HEK293 (cell line): ENCODE measurements around the gene IL16.

Experiments
- CTCF ChIA-PET: fragments of 350-600 bp; formaldehyde crosslinking; extraction: SDS; loops from one replicate; lab custom pipeline; 2021; ENCODE audit warnings: antibody characterized with exemption; lab: Yijun Ruan, JAX
- POLR2A ChIA-PET: fragments of 300-600 bp; formaldehyde crosslinking; extraction: SDS; loops from one replicate; lab custom pipeline; 2020; ENCODE audit warnings: antibody characterized with exemption, inconsistent platforms; lab: Yijun Ruan, JAX
- H3K27ac ChIP-seq: fragments of 200-500 bp; sonication (Bioruptor generic); 2 replicates; pipeline ENCODE4 v1.5.1; 2014; ENCODE audit warnings: low read depth, low read length, control low read depth, inconsistent platforms; ENCODE audit errors: extremely low read depth
- H3K36me3 ChIP-seq, 2 experiments: fragments of 200-500 bp in 1 of 2; sonication (Bioruptor generic) in 1 of 2; 1 replicate in 1 of 2; 2 replicates in 1 of 2; pipeline ENCODE4 v1.5.1; 2014 to 2017; ENCODE audit warnings: inconsistent platforms in 2 of 2, low read length in 2 of 2; ENCODE audit not compliant: control insufficient read depth in 2 of 2, insufficient read depth in 1 of 2
- H3K4me1 ChIP-seq: fragments of 200-500 bp; sonication (Bioruptor generic); 2 replicates; pipeline ENCODE4 v1.5.1; 2014; ENCODE audit warnings: mild to moderate bottlenecking, low read length, inconsistent platforms; ENCODE audit not compliant: control insufficient read depth, insufficient read depth
- H3K4me3 ChIP-seq: 2 replicates; pipeline ENCODE4 v1.5.1; 2011; ENCODE audit warnings: low read depth, mild to moderate bottlenecking, control low read depth, low read length, moderate library complexity
- H3K9me3 ChIP-seq: fragments of 200-500 bp; sonication (Bioruptor generic); 2 replicates; pipeline ENCODE4 v1.5.1; 2014; ENCODE audit warnings: low read depth, low read length, inconsistent platforms; ENCODE audit not compliant: control insufficient read depth, insufficient read depth
- BCL6B ChIP-seq: fragments of 450-650 bp; formaldehyde crosslinking; IDR thresholded peaks from 2 replicates; pipeline ENCODE4 v1.5.1; 2017; ENCODE audit warnings: missing biosample characterization, missing genetic modification characterization
- GLIS2 ChIP-seq: fragments of 450-650 bp; formaldehyde crosslinking; IDR thresholded peaks from 2 replicates; pipeline ENCODE4 v1.5.1; 2016; ENCODE audit warnings: missing biosample characterization, missing genetic modification characterization
- HOXC10 ChIP-seq: sonication (generic); formaldehyde crosslinking; IDR thresholded peaks from 2 replicates; pipeline ENCODE4 v1.8.1; 2023; ENCODE audit warnings: mild to moderate bottlenecking, missing genetic modification reagents
- TRIM28 ChIP-seq: IDR thresholded peaks from 2 replicates; pipeline ENCODE4 v1.6.1; 2011; ENCODE audit warnings: low read length, control low read depth, borderline replicate concordance
- ZBTB11 ChIP-seq: fragments of 450-650 bp; formaldehyde crosslinking; conservative IDR thresholded peaks from 2 replicates; pipeline ENCODE4 v1.5.1; 2016; ENCODE audit warnings: low read depth, missing biosample characterization, missing genetic modification characterization
- ZBTB8A ChIP-seq: fragments of 450-650 bp; formaldehyde crosslinking; IDR thresholded peaks from 2 replicates; pipeline ENCODE4 v1.5.1; 2016; ENCODE audit warnings: missing biosample characterization, missing genetic modification characterization
- ZNF155 ChIP-seq: fragments of 450-650 bp; formaldehyde crosslinking; IDR thresholded peaks from 2 replicates; pipeline ENCODE4 v1.5.1; 2016; ENCODE audit warnings: missing biosample characterization, missing genetic modification characterization
- ZNF18 ChIP-seq: fragments of 450-650 bp; formaldehyde crosslinking; IDR thresholded peaks from 2 replicates; pipeline ENCODE4 v1.5.1; 2016; ENCODE audit warnings: missing biosample characterization, missing genetic modification characterization
- ZNF37A ChIP-seq: fragments of 450-650 bp; IDR thresholded peaks from 2 replicates; pipeline ENCODE4 v1.5.1; 2018; ENCODE audit warnings: missing biosample characterization, missing genetic modification characterization
- ZNF544 ChIP-seq: fragments of 450-650 bp; formaldehyde crosslinking; IDR thresholded peaks from 2 replicates; pipeline ENCODE4 v1.5.0; 2017; ENCODE audit warnings: missing biosample characterization, missing genetic modification characterization
- ZNF560 ChIP-seq: fragments of 450-650 bp; formaldehyde crosslinking; IDR thresholded peaks from 2 replicates; pipeline ENCODE4 v1.5.1; 2017; ENCODE audit warnings: missing biosample characterization, missing genetic modification characterization, borderline replicate concordance
- ZNF837 ChIP-seq: fragments of 450-650 bp; formaldehyde crosslinking; IDR thresholded peaks from 2 replicates; pipeline ENCODE4 v1.5.1; 2016; ENCODE audit warnings: missing biosample characterization, missing genetic modification characterization
- ZSCAN18 ChIP-seq: fragments of 450-650 bp; formaldehyde crosslinking; IDR thresholded peaks from 2 replicates; pipeline ENCODE4 v1.5.1; 2016; ENCODE audit warnings: missing biosample characterization, missing genetic modification characterization
- ZSCAN23 ChIP-seq: fragments of 450-650 bp; formaldehyde crosslinking; IDR thresholded peaks from 2 replicates; pipeline ENCODE4 v1.5.1; 2016; ENCODE audit warnings: missing biosample characterization, missing genetic modification characterization
- ZXDB ChIP-seq: fragments of 450-650 bp; formaldehyde crosslinking; IDR thresholded peaks from 2 replicates; pipeline ENCODE4 v1.5.1; 2016; ENCODE audit warnings: missing biosample characterization, missing genetic modification characterization
- TF ChIP-seq, protein P1 (sequence below): fragments of 450-650 bp; formaldehyde crosslinking; IDR thresholded peaks from 2 replicates; pipeline ENCODE4 v1.5.1; 2016; ENCODE audit warnings: missing biosample characterization, missing genetic modification characterization, low read depth
- TF ChIP-seq, protein P2 (sequence below): fragments of 450-650 bp; formaldehyde crosslinking; IDR thresholded peaks from 2 replicates; pipeline ENCODE4 v1.5.1; 2016; ENCODE audit warnings: missing biosample characterization, missing genetic modification characterization

The IL16 gene

DNA sequence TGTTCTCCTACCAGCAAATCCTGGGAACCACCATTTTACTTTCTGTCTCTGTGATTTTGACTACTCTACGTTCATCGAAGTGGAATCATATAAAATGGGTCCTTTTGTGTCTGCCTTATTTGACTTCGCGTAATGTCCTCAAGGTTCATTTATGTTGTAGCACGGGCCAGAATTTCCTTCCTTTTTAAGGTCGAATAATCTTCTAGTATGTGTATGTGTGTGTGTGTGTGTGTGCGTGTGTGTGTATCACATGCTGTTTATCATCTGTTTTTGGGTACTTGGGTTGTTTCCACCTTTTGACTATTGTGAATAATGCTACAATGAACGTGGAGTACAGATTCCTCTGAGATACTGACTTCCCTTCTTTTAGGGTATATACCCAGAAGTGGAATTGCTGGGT, 91.9 kb downstream of the IL16 start:
- TF ChIP-seq ZNF544 (tag by site-specific recombination), result no peak
- no peak for TF ChIP-seq ZNF560 (tag by site-specific recombination)
- TF ChIP-seq ZNF37A (tag by site-specific recombination), result no peak
- TF ChIP-seq ZNF837 (tag by site-specific recombination), result no peak
- TF ChIP-seq ZBTB8A (tag by site-specific recombination), result no peak
- no peak for TF ChIP-seq ZXDB (tag by site-specific recombination)
- TF ChIP-seq ZNF155 (tag by site-specific recombination), result no peak
- no peaks in the 10 kb centered on the region for H3K36me3 ChIP-seq
- ChIA-PET POLR2A (no interaction called here), CTCF (no interaction called here)
- H3K9me3 ChIP-seq, result no peaks in the 10 kb centered on the region
- H3K27ac ChIP-seq, result no peak overlapping the region
- H3K4me3 ChIP-seq, result no peak overlapping the region
- H3K4me1 ChIP-seq, result no peaks in the 10 kb centered on the region

DNA sequence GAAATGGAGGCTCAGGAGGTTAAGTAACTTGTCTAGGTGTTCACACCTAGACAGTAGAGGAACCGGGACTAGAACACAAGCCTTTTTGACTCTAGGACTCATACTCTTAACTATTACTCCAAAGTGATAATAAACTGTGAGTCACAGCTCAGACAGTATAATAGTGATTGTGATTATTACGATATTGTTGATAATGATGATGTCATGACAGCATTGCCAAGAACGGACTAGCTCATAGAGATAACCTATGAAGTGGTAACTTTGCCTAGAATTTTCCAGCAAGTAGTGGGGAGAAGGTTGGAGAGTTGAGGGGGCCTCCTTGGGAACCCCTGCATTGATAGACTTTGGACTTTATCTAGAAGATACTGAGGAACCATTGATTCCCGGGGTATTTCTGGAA, 93.2 kb downstream of the IL16 start:
- no peaks in the 10 kb centered on the region for H3K36me3 ChIP-seq
- no peak overlapping the region for H3K4me3 ChIP-seq
- no peaks in the 10 kb centered on the region for H3K4me1 ChIP-seq
- H3K27ac ChIP-seq, result no peak overlapping the region
- ChIA-PET CTCF (interaction anchor here (0.6 to 3.6 kb wide), 4 partner anchors 15 to 45 kb away, joined by 3 to 21 read pairs (median 10); no protein-coding TSS in a partner anchor), POLR2A (no interaction called here)
- no peak for TF ChIP-seq ZSCAN23
- TF ChIP-seq, protein P1, sequence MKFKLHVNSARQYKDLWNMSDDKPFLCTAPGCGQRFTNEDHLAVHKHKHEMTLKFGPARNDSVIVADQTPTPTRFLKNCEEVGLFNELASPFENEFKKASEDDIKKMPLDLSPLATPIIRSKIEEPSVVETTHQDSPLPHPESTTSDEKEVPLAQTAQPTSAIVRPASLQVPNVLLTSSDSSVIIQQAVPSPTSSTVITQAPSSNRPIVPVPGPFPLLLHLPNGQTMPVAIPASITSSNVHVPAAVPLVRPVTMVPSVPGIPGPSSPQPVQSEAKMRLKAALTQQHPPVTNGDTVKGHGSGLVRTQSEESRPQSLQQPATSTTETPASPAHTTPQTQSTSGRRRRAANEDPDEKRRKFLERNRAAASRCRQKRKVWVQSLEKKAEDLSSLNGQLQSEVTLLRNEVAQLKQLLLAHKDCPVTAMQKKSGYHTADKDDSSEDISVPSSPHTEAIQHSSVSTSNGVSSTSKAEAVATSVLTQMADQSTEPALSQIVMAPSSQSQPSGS (tag by site-specific recombination), result peak; percentile 77; the same call in 1 of the 2 replicates
- no peaks in the 10 kb centered on the region for H3K9me3 ChIP-seq

DNA sequence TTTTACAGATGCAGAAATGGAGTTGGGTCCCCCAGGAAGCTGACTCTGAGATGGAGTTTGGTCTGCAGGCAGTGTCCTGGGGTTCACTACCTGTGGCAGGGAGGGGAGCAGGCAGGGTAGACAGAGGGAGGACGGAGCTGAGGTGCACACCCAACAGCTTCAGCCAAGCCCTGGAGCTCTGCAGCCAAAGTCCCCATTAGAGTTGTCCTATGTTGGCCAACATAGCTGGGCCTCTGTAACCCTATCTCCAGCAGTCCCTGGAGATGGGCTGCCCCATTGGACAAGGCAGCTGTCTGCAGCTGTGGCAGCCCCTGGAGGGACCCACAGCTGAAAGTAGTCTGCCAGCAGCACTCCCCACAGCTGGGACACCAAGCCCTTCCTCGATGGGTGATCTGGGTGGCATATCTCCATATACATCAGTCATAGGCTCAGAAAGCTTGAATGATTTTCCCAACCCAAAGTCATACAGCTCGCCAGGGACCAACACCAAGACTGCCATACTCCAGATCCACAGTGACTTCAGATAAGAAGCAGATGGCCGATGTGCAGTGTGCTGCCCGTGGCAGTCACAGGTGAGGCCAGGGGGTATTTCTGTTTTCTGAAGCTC, 95.3 kb downstream of the IL16 start:
- no peaks in the 10 kb centered on the region for H3K9me3 ChIP-seq
- H3K4me3 ChIP-seq, result no peak overlapping the region
- POLR2A ChIA-PET, result no interaction called here
- no peaks in the 10 kb centered on the region for H3K36me3 ChIP-seq
- CTCF ChIA-PET, result interaction anchor here (0.9 to 3.6 kb wide), 4 partner anchors 9 to 108 kb away, joined by 4 to 21 read pairs (median 10); no protein-coding TSS in a partner anchor
- H3K27ac ChIP-seq, result no peak overlapping the region
- no peak for TF ChIP-seq ZBTB11
- no peak for TF ChIP-seq GLIS2 (tag by site-specific recombination)
- no peaks in the 10 kb centered on the region for H3K4me1 ChIP-seq

- no peaks in the 10 kb centered on the region for H3K9me3 ChIP-seq
- H3K4me1 ChIP-seq, result no peaks in the 10 kb centered on the region
- no peaks in the 10 kb centered on the region for H3K36me3 ChIP-seq
- H3K27ac ChIP-seq, result no peak overlapping the region
- H3K4me3 ChIP-seq, result no peak overlapping the region
- CTCF ChIA-PET, result interaction anchor here (0.9 to 3.6 kb wide), 3 partner anchors 9 to 107 kb away, joined by 4 to 21 read pairs (median 4); no protein-coding TSS in a partner anchor
- POLR2A ChIA-PET, result no interaction called here
- TF ChIP-seq ZNF18 (tag by site-specific recombination) (no peak), HOXC10 (CRISPR knock-in tag) (no peak), ZSCAN18 (tag by site-specific recombination) (no peak), TRIM28 (no peak), BCL6B (no peak)
- TF ChIP-seq, protein P2, sequence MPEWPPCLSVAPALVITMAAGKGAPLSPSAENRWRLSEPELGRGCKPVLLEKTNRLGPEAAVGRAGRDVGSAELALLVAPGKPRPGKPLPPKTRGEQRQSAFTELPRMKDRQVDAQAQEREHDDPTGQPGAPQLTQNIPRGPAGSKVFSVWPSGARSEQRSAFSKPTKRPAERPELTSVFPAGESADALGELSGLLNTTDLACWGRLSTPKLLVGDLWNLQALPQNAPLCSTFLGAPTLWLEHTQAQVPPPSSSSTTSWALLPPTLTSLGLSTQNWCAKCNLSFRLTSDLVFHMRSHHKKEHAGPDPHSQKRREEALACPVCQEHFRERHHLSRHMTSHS (tag by site-specific recombination), result no peak
These were observed 95.9 kb downstream of the IL16 start for GRCh38 chr15:81292523-81293001.
